ENCODE measurements around the gene CEP83.

DNA sequence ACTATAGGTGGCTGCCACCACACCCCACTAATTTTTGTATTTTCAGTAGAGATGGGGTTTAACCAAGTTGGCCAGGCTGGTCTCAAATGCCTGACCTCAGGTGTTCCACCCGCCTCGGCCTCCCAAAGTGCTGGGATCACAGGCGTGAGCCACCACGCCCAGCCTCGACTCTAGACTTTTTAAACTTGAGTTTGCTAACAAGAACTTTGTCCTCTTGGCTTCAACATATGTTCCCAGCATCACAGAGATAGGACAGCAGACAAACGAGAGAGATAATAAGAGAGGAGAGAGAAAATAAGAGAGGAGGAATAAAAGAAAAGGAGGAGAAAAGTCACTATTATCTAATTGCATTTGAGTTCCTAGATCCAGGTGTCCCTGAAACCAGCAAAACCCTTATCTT lies 119.1 kb downstream of the CEP83 start:
- TF ChIP-seq, protein P1, sequence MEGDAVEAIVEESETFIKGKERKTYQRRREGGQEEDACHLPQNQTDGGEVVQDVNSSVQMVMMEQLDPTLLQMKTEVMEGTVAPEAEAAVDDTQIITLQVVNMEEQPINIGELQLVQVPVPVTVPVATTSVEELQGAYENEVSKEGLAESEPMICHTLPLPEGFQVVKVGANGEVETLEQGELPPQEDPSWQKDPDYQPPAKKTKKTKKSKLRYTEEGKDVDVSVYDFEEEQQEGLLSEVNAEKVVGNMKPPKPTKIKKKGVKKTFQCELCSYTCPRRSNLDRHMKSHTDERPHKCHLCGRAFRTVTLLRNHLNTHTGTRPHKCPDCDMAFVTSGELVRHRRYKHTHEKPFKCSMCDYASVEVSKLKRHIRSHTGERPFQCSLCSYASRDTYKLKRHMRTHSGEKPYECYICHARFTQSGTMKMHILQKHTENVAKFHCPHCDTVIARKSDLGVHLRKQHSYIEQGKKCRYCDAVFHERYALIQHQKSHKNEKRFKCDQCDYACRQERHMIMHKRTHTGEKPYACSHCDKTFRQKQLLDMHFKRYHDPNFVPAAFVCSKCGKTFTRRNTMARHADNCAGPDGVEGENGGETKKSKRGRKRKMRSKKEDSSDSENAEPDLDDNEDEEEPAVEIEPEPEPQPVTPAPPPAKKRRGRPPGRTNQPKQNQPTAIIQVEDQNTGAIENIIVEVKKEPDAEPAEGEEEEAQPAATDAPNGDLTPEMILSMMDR (IDR thresholded peaks at IDR 0.05) = no peak
- TF ChIP-seq POLR2AphosphoS5 (IDR thresholded peaks at IDR 0.05; ENCODE audit: low read depth, low read length) (no peak), SIN3A (IDR thresholded peaks at IDR 0.05; ENCODE audit: borderline replicate concordance, low read depth, low read length) (no peak), EZH2phosphoT487 (IDR thresholded peaks at IDR 0.05; ENCODE audit: borderline replicate concordance, low read depth) (no peak), GABPA (IDR thresholded peaks at IDR 0.05; ENCODE audit: low read depth) (no peak), RXRA (IDR thresholded peaks at IDR 0.05; ENCODE audit: borderline replicate concordance, low read depth) (no peak)
- TF ChIP-seq, protein P2, sequence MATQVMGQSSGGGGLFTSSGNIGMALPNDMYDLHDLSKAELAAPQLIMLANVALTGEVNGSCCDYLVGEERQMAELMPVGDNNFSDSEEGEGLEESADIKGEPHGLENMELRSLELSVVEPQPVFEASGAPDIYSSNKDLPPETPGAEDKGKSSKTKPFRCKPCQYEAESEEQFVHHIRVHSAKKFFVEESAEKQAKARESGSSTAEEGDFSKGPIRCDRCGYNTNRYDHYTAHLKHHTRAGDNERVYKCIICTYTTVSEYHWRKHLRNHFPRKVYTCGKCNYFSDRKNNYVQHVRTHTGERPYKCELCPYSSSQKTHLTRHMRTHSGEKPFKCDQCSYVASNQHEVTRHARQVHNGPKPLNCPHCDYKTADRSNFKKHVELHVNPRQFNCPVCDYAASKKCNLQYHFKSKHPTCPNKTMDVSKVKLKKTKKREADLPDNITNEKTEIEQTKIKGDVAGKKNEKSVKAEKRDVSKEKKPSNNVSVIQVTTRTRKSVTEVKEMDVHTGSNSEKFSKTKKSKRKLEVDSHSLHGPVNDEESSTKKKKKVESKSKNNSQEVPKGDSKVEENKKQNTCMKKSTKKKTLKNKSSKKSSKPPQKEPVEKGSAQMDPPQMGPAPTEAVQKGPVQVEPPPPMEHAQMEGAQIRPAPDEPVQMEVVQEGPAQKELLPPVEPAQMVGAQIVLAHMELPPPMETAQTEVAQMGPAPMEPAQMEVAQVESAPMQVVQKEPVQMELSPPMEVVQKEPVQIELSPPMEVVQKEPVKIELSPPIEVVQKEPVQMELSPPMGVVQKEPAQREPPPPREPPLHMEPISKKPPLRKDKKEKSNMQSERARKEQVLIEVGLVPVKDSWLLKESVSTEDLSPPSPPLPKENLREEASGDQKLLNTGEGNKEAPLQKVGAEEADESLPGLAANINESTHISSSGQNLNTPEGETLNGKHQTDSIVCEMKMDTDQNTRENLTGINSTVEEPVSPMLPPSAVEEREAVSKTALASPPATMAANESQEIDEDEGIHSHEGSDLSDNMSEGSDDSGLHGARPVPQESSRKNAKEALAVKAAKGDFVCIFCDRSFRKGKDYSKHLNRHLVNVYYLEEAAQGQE (IDR thresholded peaks at IDR 0.05; ENCODE audit: low read depth, low read length) = no peak

Measured in SK-N-SH (cell line).